WTC11 (cell line): Measurements from ENCODE around the gene ADGRG3. TPM values are rescaled to one million over a fixed set of nuclear protein-coding genes. Genes with fewer than 3 reads are reported as not detected.

Source experiments
- ATAC-seq: fragments of 200-7000 bp; cut with Tn5 transposase; 2 replicates; pipeline ENCODE4 v1.10.0; 2021; ENCODE audit warnings: mild to moderate bottlenecking, moderate library complexity
- CTCF ChIA-PET: fragments of 300-600 bp; sonication (Branson Sonifier 250); formaldehyde crosslinking; loops from one replicate; lab custom pipeline; 2021; ENCODE audit warnings: antibody characterized with exemption; lab: Charles Lee
- POLR2A ChIA-PET: fragments of 350-600 bp; sonication (Branson Sonifier 250); formaldehyde crosslinking; loops from one replicate; lab custom pipeline; 2021; ENCODE audit warnings: antibody characterized with exemption; lab: Charles Lee
- DNase-seq: peaks from one replicate; pipeline ENCODE4 v3.0.0; 2021; ENCODE audit warnings: low spot score
- H3K27ac Mint-ChIP-seq: 2 replicates; pipeline ENCODE4 v1.8.0; 2021; ENCODE audit warnings: mixed read lengths
- H3K27me3 Mint-ChIP-seq: 2 replicates; pipeline ENCODE4 v1.8.0; 2021; ENCODE audit warnings: low read depth, mild to moderate bottlenecking, moderate library complexity, mixed read lengths
- H3K36me3 Mint-ChIP-seq: 2 replicates; pipeline ENCODE4 v1.8.0; 2021; ENCODE audit warnings: mixed read lengths
- H3K4me1 Mint-ChIP-seq: 2 replicates; pipeline ENCODE4 v1.8.0; 2022; ENCODE audit warnings: mixed read lengths
- H3K4me3 Mint-ChIP-seq: 2 replicates; pipeline ENCODE4 v1.8.0; 2021; ENCODE audit warnings: mild to moderate bottlenecking, moderate library complexity, mixed read lengths
- H3K9me3 Mint-ChIP-seq: 2 replicates; pipeline ENCODE4 v1.8.0; 2021; ENCODE audit warnings: mixed read lengths
- ATF1 ChIP-seq: sonication (generic); formaldehyde crosslinking; IDR thresholded peaks from 2 replicates; pipeline ENCODE4 v1.8.1; 2023; ENCODE audit warnings: mild to moderate bottlenecking, moderate library complexity, missing genetic modification reagents
- CBFB ChIP-seq: sonication (generic); formaldehyde crosslinking; IDR thresholded peaks from 2 replicates; pipeline ENCODE4 v1.8.1; 2022; ENCODE audit warnings: mild to moderate bottlenecking, low read depth, missing genetic modification reagents
- CREB1 ChIP-seq: sonication (generic); formaldehyde crosslinking; IDR thresholded peaks from 2 replicates; pipeline ENCODE4 v1.8.0; 2023; ENCODE audit warnings: mild to moderate bottlenecking, missing genetic modification reagents
- EMX1 ChIP-seq: fragments of 250-450 bp; sonication (Bioruptor Pico); IDR thresholded peaks from 2 replicates; pipeline ENCODE4 v1.8.0; 2021; ENCODE audit warnings: mild to moderate bottlenecking
- GABPB1 ChIP-seq: sonication (generic); formaldehyde crosslinking; IDR thresholded peaks from 2 replicates; pipeline ENCODE4 v1.8.1; 2023; ENCODE audit warnings: mild to moderate bottlenecking, missing genetic modification reagents
- NFATC4 ChIP-seq: fragments of 250-450 bp; sonication (Bioruptor Pico); IDR thresholded peaks from 2 replicates; pipeline ENCODE4 v1.9.0; 2021; ENCODE audit warnings: mild to moderate bottlenecking
- SMAD4 ChIP-seq: sonication (generic); formaldehyde crosslinking; IDR thresholded peaks from 2 replicates; pipeline ENCODE4 v1.8.0; 2022; ENCODE audit warnings: mild to moderate bottlenecking, missing genetic modification reagents
- SOX15 ChIP-seq: fragments of 250-450 bp; sonication (Bioruptor Pico); IDR thresholded peaks from 2 replicates; pipeline ENCODE4 v1.9.0; 2021; ENCODE audit warnings: mild to moderate bottlenecking
- TCF7 ChIP-seq: sonication (generic); formaldehyde crosslinking; IDR thresholded peaks from 2 replicates; pipeline ENCODE4 v1.8.0; 2022; ENCODE audit warnings: mild to moderate bottlenecking, low read depth, missing genetic modification reagents, moderate library complexity
- TEAD1 ChIP-seq: sonication (generic); formaldehyde crosslinking; IDR thresholded peaks from 2 replicates; pipeline ENCODE4 v1.8.0; 2022; ENCODE audit warnings: mild to moderate bottlenecking, missing genetic modification reagents
- ZNF232 ChIP-seq: sonication (generic); formaldehyde crosslinking; IDR thresholded peaks from 2 replicates; pipeline ENCODE4 v1.8.0; 2022; ENCODE audit warnings: mild to moderate bottlenecking, missing genetic modification reagents
- ZNF423 ChIP-seq: fragments of 250-450 bp; sonication (Bioruptor Pico); IDR thresholded peaks from 2 replicates; pipeline ENCODE4 v2.1.2; 2022; ENCODE audit warnings: mild to moderate bottlenecking, moderate library complexity
- total RNA-seq: library from RNA; stranded (reverse); gene quantifications from 3 replicates; pipeline ENCODE4 v1.2.3, GENCODE V29; 2021
- TF ChIP-seq, protein P1 (sequence below): sonication (generic); formaldehyde crosslinking; IDR thresholded peaks from 2 replicates; pipeline ENCODE4 v1.8.0; 2023; ENCODE audit warnings: mild to moderate bottlenecking, missing genetic modification reagents
- TF ChIP-seq, protein P2 (sequence below): sonication (generic); formaldehyde crosslinking; IDR thresholded peaks from 2 replicates; pipeline ENCODE4 v1.8.0; 2022; ENCODE audit warnings: missing genetic modification reagents
- TF ChIP-seq, protein P3 (sequence below): sonication (generic); formaldehyde crosslinking; IDR thresholded peaks from 2 replicates; pipeline ENCODE4 v1.8.1; 2023; ENCODE audit warnings: mild to moderate bottlenecking, missing genetic modification reagents
- TF ChIP-seq, protein P4 (sequence below): sonication (generic); formaldehyde crosslinking; conservative IDR thresholded peaks from 2 replicates; pipeline ENCODE4 v1.8.1; 2022; ENCODE audit warnings: mild to moderate bottlenecking, missing genetic modification reagents
- TF ChIP-seq, protein P5 (sequence below): sonication (generic); formaldehyde crosslinking; conservative IDR thresholded peaks from 2 replicates; pipeline ENCODE4 v1.8.1; 2023; ENCODE audit warnings: mild to moderate bottlenecking, low read depth, missing genetic modification reagents, moderate library complexity
- TF ChIP-seq, protein P6 (sequence below): sonication (generic); formaldehyde crosslinking; IDR thresholded peaks from 2 replicates; pipeline ENCODE4 v1.8.1; 2023; ENCODE audit warnings: mild to moderate bottlenecking, missing genetic modification reagents, moderate library complexity
- TF ChIP-seq, protein P7 (sequence below): sonication (generic); formaldehyde crosslinking; IDR thresholded peaks from 2 replicates; pipeline ENCODE4 v1.8.0; 2022; ENCODE audit warnings: mild to moderate bottlenecking, missing genetic modification reagents

Gene ADGRG3
- total RNA-seq, 1 experiment from 2014 or later: 0.44 TPM

DNA sequence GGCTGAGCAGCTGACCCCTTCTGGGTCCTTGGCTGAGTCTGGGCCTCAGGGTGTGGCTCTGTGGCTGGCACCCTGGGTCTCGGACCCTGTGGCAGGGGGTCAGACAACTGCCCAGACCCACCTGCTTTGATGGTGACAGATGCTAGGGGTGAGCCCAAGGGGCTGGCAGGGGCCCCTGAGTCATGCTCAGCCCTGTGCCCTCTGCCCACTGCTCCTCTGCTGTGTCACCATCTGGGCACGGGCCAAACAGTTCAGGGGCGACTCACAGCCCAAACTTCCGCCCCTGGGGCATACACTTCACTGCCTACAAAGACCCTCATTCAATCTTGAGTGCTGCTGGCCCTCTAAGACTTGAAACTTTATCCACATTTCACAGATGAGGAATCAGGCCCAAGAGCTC is 33.9 kb upstream of the ADGRG3 start (continued):
- TF ChIP-seq, protein P1, sequence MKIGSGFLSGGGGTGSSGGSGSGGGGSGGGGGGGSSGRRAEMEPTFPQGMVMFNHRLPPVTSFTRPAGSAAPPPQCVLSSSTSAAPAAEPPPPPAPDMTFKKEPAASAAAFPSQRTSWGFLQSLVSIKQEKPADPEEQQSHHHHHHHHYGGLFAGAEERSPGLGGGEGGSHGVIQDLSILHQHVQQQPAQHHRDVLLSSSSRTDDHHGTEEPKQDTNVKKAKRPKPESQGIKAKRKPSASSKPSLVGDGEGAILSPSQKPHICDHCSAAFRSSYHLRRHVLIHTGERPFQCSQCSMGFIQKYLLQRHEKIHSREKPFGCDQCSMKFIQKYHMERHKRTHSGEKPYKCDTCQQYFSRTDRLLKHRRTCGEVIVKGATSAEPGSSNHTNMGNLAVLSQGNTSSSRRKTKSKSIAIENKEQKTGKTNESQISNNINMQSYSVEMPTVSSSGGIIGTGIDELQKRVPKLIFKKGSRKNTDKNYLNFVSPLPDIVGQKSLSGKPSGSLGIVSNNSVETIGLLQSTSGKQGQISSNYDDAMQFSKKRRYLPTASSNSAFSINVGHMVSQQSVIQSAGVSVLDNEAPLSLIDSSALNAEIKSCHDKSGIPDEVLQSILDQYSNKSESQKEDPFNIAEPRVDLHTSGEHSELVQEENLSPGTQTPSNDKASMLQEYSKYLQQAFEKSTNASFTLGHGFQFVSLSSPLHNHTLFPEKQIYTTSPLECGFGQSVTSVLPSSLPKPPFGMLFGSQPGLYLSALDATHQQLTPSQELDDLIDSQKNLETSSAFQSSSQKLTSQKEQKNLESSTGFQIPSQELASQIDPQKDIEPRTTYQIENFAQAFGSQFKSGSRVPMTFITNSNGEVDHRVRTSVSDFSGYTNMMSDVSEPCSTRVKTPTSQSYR: no peak
- no peak for TF ChIP-seq ZNF423 (CRISPR knock-in tag)
- TF ChIP-seq, protein P2, sequence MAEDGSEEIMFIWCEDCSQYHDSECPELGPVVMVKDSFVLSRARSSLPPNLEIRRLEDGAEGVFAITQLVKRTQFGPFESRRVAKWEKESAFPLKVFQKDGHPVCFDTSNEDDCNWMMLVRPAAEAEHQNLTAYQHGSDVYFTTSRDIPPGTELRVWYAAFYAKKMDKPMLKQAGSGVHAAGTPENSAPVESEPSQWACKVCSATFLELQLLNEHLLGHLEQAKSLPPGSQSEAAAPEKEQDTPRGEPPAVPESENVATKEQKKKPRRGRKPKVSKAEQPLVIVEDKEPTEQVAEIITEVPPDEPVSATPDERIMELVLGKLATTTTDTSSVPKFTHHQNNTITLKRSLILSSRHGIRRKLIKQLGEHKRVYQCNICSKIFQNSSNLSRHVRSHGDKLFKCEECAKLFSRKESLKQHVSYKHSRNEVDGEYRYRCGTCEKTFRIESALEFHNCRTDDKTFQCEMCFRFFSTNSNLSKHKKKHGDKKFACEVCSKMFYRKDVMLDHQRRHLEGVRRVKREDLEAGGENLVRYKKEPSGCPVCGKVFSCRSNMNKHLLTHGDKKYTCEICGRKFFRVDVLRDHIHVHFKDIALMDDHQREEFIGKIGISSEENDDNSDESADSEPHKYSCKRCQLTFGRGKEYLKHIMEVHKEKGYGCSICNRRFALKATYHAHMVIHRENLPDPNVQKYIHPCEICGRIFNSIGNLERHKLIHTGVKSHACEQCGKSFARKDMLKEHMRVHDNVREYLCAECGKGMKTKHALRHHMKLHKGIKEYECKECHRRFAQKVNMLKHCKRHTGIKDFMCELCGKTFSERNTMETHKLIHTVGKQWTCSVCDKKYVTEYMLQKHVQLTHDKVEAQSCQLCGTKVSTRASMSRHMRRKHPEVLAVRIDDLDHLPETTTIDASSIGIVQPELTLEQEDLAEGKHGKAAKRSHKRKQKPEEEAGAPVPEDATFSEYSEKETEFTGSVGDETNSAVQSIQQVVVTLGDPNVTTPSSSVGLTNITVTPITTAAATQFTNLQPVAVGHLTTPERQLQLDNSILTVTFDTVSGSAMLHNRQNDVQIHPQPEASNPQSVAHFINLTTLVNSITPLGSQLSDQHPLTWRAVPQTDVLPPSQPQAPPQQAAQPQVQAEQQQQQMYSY (CRISPR knock-in tag): no peak

DNA sequence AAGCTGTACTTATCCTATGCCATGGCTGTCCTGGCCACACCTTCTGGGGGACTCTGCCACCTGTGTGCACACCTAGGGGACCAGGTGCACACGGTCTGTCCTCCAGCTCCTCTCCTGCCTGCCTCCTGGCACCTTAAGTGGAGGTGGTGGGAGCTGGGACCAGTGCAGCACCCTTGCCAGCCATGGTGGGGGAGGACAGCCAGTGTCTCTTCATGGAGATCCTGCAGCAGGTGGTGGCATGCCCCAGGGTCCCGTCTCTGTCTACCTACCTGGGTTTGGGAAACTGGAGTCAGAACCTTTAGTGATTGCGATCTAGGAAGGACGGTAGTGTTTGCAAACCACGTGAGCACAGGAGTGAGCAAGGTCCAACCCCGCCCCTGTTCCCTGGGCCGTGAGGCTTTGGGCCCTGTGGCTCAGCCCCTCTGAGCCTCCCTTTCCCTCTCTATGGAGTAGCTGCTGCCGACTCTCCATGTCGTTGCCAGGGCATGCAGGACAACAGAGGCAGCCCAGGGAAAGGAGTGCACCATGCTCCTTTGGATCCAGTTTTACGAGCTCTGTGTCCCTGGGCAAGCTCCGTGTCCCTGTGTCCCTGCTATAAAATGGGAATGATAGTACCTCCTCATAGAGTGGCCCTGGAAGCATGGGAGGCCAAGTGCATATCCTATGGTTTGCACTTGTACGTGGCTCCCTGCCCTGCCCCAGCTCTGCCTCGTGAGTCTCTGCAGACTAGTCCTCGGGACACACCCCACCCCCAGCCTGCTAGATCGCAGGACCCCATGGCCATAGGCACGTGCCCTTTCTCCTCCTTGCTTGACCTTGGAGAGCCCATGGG is 32.6 kb upstream of the ADGRG3 start:
- no peak for DNase-seq
- Mint-ChIP-seq H3K36me3 (no peaks in the 10 kb centered on the region), H3K27me3 (peaks cover 7% of the 10 kb centered on the region; the same call in 1 of the 2 replicates), H3K27ac (no peak overlapping the region), H3K4me3 (no peak overlapping the region), H3K9me3 (no peaks in the 10 kb centered on the region), H3K4me1 (peaks cover under 1% of the 10 kb centered on the region; the same call in 1 of the 2 replicates)
- CTCF ChIA-PET: interaction anchor here (1.1 to 3.3 kb wide), 6 partner anchors 13 to 59 kb away, joined by 3 to 11 read pairs (median 5); no protein-coding TSS in a partner anchor
- TF ChIP-seq, protein P3, sequence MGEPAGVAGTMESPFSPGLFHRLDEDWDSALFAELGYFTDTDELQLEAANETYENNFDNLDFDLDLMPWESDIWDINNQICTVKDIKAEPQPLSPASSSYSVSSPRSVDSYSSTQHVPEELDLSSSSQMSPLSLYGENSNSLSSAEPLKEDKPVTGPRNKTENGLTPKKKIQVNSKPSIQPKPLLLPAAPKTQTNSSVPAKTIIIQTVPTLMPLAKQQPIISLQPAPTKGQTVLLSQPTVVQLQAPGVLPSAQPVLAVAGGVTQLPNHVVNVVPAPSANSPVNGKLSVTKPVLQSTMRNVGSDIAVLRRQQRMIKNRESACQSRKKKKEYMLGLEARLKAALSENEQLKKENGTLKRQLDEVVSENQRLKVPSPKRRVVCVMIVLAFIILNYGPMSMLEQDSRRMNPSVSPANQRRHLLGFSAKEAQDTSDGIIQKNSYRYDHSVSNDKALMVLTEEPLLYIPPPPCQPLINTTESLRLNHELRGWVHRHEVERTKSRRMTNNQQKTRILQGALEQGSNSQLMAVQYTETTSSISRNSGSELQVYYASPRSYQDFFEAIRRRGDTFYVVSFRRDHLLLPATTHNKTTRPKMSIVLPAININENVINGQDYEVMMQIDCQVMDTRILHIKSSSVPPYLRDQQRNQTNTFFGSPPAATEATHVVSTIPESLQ: no peak
- peak; percentile 38; the same call in 1 of the 2 replicates for TF ChIP-seq GABPB1
- no peak for ATAC-seq
- POLR2A ChIA-PET: interaction anchor here (1.2 kb wide), 1 partner anchor 8 kb away, joined by 4 read pairs; no protein-coding TSS in a partner anchor

DNA sequence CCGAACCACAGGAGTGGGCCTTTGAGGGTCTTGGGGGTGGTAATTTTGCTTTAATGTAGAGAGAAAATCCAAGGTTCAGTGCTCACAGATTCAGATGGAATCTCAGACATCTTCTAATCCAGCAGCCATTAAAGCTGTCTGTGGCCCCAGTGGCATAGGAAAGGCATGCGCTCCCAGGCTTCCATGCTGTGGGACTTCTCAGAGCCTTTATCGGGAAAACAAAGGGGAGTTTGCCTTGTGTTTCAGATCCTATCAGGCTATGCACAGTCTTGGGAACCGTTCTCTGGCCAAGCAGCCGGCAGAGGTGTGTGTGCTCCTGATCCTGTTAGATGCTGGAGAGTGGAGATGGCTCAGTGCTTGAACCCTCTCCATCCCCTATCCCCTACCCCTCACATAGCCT is 31.9 kb upstream of the ADGRG3 start:
- Mint-ChIP-seq H3K36me3 (no peaks in the 10 kb centered on the region), H3K27me3 (peaks cover 7% of the 10 kb centered on the region; the same call in 1 of the 2 replicates), H3K9me3 (no peaks in the 10 kb centered on the region), H3K27ac (no peak overlapping the region), H3K4me1 (no peaks in the 10 kb centered on the region), H3K4me3 (no peak overlapping the region)
- DNase-seq (no peak), ATAC-seq (no peak)
- ChIA-PET CTCF (interaction anchor here (1.1 to 4.3 kb wide), 6 partner anchors 9 to 60 kb away, joined by 4 to 27 read pairs (median 8); partner anchors contain the start of gene ADGRG1), POLR2A (interaction anchor here (0.6 kb wide), 1 partner anchor 14 kb away, joined by 6 read pairs; no protein-coding TSS in a partner anchor)
- no peak for TF ChIP-seq SMAD4 (CRISPR knock-in tag)
- no peak for TF ChIP-seq CREB1 (CRISPR knock-in tag)
- TF ChIP-seq ATF1 (CRISPR knock-in tag): no peak
- TF ChIP-seq SOX15: no peak
- TF ChIP-seq TEAD1 (CRISPR knock-in tag): no peak
- TF ChIP-seq, protein P4, sequence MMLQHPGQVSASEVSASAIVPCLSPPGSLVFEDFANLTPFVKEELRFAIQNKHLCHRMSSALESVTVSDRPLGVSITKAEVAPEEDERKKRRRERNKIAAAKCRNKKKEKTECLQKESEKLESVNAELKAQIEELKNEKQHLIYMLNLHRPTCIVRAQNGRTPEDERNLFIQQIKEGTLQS (CRISPR knock-in tag): no peak
- TF ChIP-seq, protein P5, sequence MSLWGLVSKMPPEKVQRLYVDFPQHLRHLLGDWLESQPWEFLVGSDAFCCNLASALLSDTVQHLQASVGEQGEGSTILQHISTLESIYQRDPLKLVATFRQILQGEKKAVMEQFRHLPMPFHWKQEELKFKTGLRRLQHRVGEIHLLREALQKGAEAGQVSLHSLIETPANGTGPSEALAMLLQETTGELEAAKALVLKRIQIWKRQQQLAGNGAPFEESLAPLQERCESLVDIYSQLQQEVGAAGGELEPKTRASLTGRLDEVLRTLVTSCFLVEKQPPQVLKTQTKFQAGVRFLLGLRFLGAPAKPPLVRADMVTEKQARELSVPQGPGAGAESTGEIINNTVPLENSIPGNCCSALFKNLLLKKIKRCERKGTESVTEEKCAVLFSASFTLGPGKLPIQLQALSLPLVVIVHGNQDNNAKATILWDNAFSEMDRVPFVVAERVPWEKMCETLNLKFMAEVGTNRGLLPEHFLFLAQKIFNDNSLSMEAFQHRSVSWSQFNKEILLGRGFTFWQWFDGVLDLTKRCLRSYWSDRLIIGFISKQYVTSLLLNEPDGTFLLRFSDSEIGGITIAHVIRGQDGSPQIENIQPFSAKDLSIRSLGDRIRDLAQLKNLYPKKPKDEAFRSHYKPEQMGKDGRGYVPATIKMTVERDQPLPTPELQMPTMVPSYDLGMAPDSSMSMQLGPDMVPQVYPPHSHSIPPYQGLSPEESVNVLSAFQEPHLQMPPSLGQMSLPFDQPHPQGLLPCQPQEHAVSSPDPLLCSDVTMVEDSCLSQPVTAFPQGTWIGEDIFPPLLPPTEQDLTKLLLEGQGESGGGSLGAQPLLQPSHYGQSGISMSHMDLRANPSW (CRISPR knock-in tag): no peak
- TF ChIP-seq EMX1: no peak
- no peak for TF ChIP-seq CBFB (CRISPR knock-in tag)
- no peak for TF ChIP-seq ZNF423 (CRISPR knock-in tag)
- TF ChIP-seq, protein P6, sequence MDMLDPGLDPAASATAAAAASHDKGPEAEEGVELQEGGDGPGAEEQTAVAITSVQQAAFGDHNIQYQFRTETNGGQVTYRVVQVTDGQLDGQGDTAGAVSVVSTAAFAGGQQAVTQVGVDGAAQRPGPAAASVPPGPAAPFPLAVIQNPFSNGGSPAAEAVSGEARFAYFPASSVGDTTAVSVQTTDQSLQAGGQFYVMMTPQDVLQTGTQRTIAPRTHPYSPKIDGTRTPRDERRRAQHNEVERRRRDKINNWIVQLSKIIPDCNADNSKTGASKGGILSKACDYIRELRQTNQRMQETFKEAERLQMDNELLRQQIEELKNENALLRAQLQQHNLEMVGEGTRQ: no peak
- TF ChIP-seq, protein P7, sequence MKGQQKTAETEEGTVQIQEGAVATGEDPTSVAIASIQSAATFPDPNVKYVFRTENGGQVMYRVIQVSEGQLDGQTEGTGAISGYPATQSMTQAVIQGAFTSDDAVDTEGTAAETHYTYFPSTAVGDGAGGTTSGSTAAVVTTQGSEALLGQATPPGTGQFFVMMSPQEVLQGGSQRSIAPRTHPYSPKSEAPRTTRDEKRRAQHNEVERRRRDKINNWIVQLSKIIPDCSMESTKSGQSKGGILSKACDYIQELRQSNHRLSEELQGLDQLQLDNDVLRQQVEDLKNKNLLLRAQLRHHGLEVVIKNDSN (CRISPR knock-in tag): no peak
- no peak for TF ChIP-seq TCF7 (CRISPR knock-in tag)
- no peak for TF ChIP-seq ZNF232 (CRISPR knock-in tag)
- no peak for TF ChIP-seq NFATC4 (CRISPR knock-in tag)
